Measurements from ENCODE around the gene VSIG2. TPM values are rescaled to one million over a fixed set of nuclear protein-coding genes. Genes with fewer than 3 reads are reported as not detected.
A peak's percentile ranks its signal among the peaks of the same experiment; 100 is the strongest.

VSIG2 gene
- total RNA-seq, 1 donor from 2014 or later = not detected

DNA sequence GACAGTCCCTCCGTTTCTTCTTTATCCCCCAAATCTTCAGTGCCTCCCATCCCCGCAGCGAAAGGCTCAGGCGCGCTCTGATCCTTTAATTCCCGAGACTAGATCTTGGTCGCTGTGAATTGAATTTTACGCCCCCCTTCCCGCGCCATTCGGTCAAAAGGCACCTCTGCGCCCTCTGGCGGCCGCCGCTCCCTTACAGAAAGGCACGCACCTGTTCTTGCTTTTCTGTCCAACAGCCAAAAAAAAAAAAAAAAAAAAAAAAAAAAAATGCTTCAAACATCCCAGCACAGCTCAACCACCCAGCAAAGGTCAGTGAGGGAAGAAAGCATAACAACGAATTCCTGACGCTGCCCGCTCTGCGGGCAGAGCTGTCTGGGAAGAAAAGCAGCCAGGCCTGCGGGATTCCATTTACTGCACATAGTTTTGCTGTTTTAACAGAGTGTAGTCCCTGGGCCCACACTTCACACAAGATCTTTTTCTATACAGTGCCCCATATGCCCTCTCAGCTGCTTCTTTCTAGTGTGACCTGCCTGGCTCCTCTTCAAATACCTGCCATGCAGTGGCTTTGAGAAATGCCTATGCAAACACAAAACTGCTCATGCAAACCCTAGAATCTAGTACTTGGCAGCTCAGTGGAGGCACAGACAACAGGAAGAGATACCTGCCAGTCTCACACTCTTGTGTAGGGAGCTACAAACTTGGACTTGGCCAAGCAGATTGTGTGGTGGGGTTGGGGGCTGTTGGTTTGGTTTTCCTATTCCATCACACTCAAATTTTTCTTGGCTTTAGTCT is 11.3 kb upstream of the VSIG2 start:
- DNase-seq (ENCODE audit: low read depth) = peak; percentile 82

DNA sequence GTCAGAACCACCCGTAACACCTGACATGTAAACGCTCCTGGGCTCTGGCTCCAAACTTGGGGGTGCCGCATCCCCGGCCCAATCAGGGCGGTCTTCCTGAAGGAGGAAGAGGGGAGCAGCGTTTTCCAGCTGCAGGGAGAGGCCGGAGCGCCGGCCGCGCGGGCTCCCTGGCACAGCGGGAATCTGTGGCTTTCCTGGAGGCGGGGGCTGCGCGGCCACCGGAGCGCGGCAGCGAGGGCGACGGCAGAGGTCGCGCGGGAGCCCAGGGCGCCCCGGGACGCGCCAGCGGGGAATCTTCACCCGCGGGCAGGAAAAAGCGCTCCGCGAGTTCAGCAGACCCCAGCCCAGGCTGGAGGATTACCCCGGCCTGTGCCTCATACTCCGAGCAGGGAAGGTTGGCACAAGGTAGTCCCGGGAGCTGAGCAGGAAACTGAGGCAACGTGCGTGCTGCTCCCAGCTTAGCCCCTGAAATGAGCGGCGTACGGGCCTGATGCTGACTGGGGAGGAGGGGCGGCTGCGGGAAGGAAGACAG is 10.6 kb upstream of the VSIG2 start:
- DNase-seq (ENCODE audit: low read depth) = no peak

DNA sequence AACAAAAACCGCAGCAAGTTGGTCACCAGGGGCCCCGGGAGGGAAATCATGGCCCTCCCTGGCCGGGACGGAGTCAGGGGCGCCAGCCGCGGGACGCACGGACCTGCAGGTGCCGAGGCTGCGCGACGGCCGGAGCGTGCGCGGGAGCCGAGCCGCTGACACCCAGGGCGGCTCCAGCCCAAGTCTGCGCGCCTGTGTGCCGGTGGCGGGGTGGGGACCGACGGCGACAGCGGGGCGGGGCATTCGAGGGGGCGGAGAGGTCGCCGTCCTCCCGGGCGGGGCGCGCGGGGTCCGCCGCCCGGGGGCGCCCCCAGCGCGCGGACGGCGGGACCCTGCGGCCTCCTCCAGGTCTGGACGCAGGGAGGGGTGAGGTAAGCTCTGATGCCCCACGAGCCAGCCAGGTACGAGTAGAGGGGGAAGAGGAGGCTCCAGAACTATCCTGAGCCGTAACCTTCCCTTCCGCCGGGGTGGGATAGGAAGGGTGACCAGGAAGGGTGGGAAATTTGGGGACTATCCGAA is 10.1 kb upstream of the VSIG2 start, which contains the start of gene ESAM:
Gene ESAM (minus strand): TSS at position 186 of the 519 bp plus-strand sequence. CDS start 136 bp downstream, at position 50.
- DNase-seq (ENCODE audit: low read depth) = no peak

- DNase-seq (ENCODE audit: low read depth) = no peak
These were observed 9.4 kb upstream of the VSIG2 start for GRCh38 chr11:124761301-124762104.

DNA sequence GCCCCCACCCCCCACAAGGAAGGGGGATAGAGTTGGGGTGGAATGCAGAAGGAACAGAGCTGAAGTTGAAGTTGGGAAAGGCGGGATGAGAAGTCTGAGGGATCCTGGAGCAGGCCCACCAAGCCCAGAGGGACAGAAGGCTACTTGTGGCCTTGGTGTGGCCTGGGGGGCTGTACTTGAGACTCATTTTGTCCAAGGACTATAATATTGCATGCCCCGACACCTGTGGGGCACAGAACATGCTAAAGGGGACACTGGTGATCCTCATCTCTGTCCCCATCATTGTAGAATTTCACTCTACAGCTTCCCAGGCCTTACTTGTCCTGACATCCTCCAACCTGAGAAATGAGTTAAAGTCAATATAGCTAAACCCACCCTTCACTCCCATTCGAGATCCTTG is 8.8 kb upstream of the VSIG2 start:
- no peak for DNase-seq (ENCODE audit: low read depth)

- no peak for DNase-seq (ENCODE audit: low read depth)
These were observed 8.2 kb upstream of the VSIG2 start for GRCh38 chr11:124760205-124760652.

GRCh38 chr11:124759266-124760204 is 7.5 kb upstream of the VSIG2 start:
- DNase-seq (ENCODE audit: low read depth) = no peak

DNA sequence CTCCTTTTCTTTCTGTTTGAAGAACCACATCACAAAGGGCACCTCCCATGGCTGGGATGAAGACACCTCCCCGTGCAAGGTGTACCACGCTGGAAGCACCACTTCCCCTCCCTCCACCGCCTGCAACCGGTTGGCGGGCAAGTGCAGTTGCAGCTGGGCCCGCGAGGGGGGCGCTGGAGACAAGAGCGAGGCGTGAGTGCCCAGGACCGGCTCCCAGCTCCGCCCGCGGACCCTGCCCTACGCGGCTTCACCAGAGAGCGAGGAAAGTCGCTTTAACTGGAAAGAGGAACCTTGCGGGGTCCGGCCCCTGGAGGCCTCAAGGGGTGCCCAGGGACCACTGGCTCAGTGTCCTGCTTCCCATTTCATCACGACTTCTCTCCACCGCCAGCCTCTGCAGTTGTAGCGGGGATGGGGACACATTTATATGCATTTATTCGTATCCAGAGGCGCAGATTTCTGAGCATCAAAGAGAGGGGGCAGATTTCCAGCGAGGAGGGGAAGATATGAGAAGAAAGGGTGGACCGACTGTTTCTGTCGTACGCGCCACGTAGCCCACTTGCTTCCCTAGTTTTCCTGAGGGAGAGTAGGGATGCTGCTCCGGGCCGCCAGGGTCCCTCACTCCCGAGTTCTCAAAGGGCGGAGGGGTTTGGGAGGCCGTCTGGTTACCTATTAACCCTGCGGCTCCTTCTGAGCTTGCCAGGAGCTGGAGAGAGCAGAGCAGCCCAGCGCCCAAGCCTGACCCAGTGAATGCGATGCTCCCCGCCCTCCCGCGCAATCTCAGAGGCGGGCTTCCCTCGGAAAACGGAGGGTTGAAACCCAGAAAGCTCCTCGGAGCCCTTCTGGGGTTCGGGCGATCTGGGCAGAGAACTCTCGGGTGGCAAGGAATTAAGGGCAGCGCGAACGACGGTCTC is 6.6 kb upstream of the VSIG2 start:
- DNase-seq (ENCODE audit: low read depth) = peak; percentile 63

- no peak for DNase-seq (ENCODE audit: low read depth)
These were observed 5.3 kb upstream of the VSIG2 start for GRCh38 chr11:124757320-124757719.

GRCh38 chr11:124756753-124757227 is 4.7 kb upstream of the VSIG2 start:
- no peak for DNase-seq (ENCODE audit: low read depth)

GRCh38 chr11:124756033-124756752 is 4.1 kb upstream of the VSIG2 start:
- DNase-seq (ENCODE audit: low read depth) = no peak

- DNase-seq (ENCODE audit: low read depth) = no peak
These were observed 2.7 kb upstream of the VSIG2 start for GRCh38 chr11:124754710-124755109.

DNA sequence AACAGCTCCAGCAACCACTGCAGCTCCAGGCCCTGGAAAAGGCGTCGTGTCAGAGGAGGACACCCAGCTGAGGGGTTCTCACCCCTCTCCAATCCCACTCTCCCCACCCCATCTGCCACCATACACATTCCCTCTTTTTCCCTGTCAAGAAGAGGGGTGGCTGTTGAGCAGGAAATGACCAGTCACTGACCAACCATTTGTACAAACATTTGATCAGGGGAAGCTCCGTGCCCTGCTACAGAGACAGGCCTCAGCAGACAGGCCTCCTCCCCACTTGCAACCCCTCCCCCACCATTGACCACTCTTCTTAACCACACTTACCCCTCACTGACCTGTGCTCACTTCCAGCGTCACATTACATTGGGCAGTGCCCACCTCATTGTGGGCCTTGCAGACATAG is 2.3 kb upstream of the VSIG2 start:
- DNase-seq (ENCODE audit: low read depth) = no peak

- DNase-seq (ENCODE audit: low read depth) = no peak
These were observed 1.6 kb upstream of the VSIG2 start for GRCh38 chr11:124753624-124754023.

- DNase-seq (ENCODE audit: low read depth) = no peak
These were observed 1.1 kb upstream of the VSIG2 start for GRCh38 chr11:124753205-124753604.

GRCh38 chr11:124752471-124753102 is 532 bp upstream of the VSIG2 start:
- no peak for DNase-seq (ENCODE audit: low read depth)

DNA sequence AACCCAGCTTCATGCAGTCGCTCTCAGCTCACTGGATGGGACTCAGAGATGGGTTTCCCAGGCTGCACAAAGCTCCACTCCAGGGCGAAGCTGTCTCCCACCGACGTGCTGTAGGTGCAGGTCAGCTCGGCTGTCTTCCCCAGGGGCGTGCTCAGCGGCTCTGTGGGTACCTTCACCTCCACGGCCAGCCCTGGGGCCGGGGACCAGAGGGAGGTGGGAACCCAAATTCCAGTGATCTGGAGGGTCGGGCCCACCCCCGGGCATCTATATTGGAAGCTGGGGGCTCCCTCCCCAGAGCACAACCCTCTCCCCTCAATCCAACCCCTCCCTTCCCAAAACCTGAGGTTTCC is 689 bp downstream of the VSIG2 start:
- DNase-seq (ENCODE audit: low read depth) = no peak

GRCh38 chr11:124749912-124750311 is 2.1 kb downstream of the VSIG2 start:
- no peak for DNase-seq (ENCODE audit: low read depth)

Measured in myocyte (in vitro differentiated cells).